ENCODE data around the gene SIX5.

Gene SIX5

GRCh38 chr19:45792470-45793177 lies 23.6 kb upstream of the SIX5 start, which contains the start of gene DMWD:
TSS of gene DMWD (minus strand) at chr19:45792845. CDS start at chr19:45792756, 89 bp downstream.
- DNase-seq (peak; percentile 100), ATAC-seq (peak; percentile 91)

- no peak for DNase-seq
- ATAC-seq, result peak; percentile 24
Measured at GRCh38 chr19:45791744-45792469, 22.9 kb upstream of the SIX5 start.

- ATAC-seq (no peak), DNase-seq (peak; percentile 54)
Measured at GRCh38 chr19:45790942-45791341, 21.9 kb upstream of the SIX5 start.

GRCh38 chr19:45789035-45789786 lies 20.2 kb upstream of the SIX5 start:
- DNase-seq (no peak), ATAC-seq (no peak)

GRCh38 chr19:45786533-45786894 lies 17.5 kb upstream of the SIX5 start:
- DNase-seq (no peak), ATAC-seq (no peak)

- DNase-seq, result no peak
- no peak for ATAC-seq
Measured at GRCh38 chr19:45785781-45786532, 16.9 kb upstream of the SIX5 start.

- no peak for DNase-seq
- no peak for ATAC-seq
Measured at GRCh38 chr19:45785097-45785496, 16.0 kb upstream of the SIX5 start.

- ATAC-seq, result no peak
Measured at GRCh38 chr19:45784096-45784495, 15.0 kb upstream of the SIX5 start.

GRCh38 chr19:45782820-45783785 lies 14.1 kb upstream of the SIX5 start:
- ATAC-seq (no peak), DNase-seq (no peak)

More at GRCh38 chr19:45784096-45784495, 15.0 kb upstream of the SIX5 start:
- DNase-seq, result no peak

GRCh38 chr19:45782162-45782691 lies 13.2 kb upstream of the SIX5 start, which contains the start of gene DMPK:
TSS of gene DMPK (minus strand) at chr19:45782490. CDS start at chr19:45782352, 138 bp downstream.
- DNase-seq, result no peak
- no peak for ATAC-seq

- DNase-seq, result no peak
- no peak for ATAC-seq
Measured at GRCh38 chr19:45781214-45782161, 12.4 kb upstream of the SIX5 start.

- DNase-seq (no peak), ATAC-seq (no peak)
Measured at GRCh38 chr19:45780448-45781213, 11.6 kb upstream of the SIX5 start.

- ATAC-seq, result no peak
- no peak for DNase-seq
Measured at GRCh38 chr19:45780146-45780447, 11.0 kb upstream of the SIX5 start.

- ATAC-seq (peak; percentile 88), DNase-seq (peak; percentile 93)
Measured at GRCh38 chr19:45779231-45780145, 10.4 kb upstream of the SIX5 start.

- DNase-seq (no peak), ATAC-seq (no peak)
Measured at GRCh38 chr19:45778010-45778661, 9.1 kb upstream of the SIX5 start.

GRCh38 chr19:45777395-45777961 lies 8.4 kb upstream of the SIX5 start:
- no peak for DNase-seq
- ATAC-seq, result no peak

GRCh38 chr19:45774765-45775164 lies 5.7 kb upstream of the SIX5 start:
- DNase-seq, result no peak

More at GRCh38 chr19:45774765-45775164, 5.7 kb upstream of the SIX5 start:
- ATAC-seq, result no peak
